Activated naive CD4-positive, alpha-beta T cell treated with anti-CD3 and anti-CD28 coated beads, Interleukin-2, amount 50 U/mL, for 72 hours (primary cell): Measurements from ENCODE around the gene SLC25A31. TPM values are rescaled to one million over a fixed set of nuclear protein-coding genes. Genes with fewer than 3 reads are reported as not detected.

Experiments
- ATAC-seq, 2 donors: fragments of 150-1000 bp; cut with Tn5 transposase; 2 replicates each; pipeline ENCODE4 v1.10.0; 2021; ENCODE audit warnings: mild to moderate bottlenecking in 2 of 2, moderate library complexity in 2 of 2
- DNase-seq, 2 donors: peaks; one replicate each; pipeline ENCODE4 v3.0.0; 2021 to 2022; ENCODE audit warnings: low spot score in 2 of 2
- H3K27ac Mint-ChIP-seq, 2 donors: one replicate each; pipeline ENCODE4 v1.8.0; 2022; ENCODE audit warnings: mild to moderate bottlenecking in 2 of 2, mixed read lengths in 2 of 2
- H3K36me3 Mint-ChIP-seq, 2 donors: one replicate each; pipeline ENCODE4 v1.8.0; 2022; ENCODE audit warnings: mixed read lengths in 2 of 2
- H3K9me3 Mint-ChIP-seq, 2 donors: one replicate each; pipeline ENCODE4 v1.8.0; 2022; ENCODE audit warnings: mixed read lengths in 2 of 2
- total RNA-seq, 2 donors: library from RNA; stranded (reverse); gene quantifications; one replicate each; pipeline ENCODE4 v1.2.3, GENCODE V29; 2022

SLC25A31 gene
- total RNA-seq, 2 donors from 2014 or later, result not detected

GRCh38 chr4:127799711-127800110 is 69.5 kb downstream of the SLC25A31 start:
- ATAC-seq (no peak), DNase-seq (no peak)
- H3K36me3 Mint-ChIP-seq, result no peaks in the 10 kb centered on the region
- peaks cover 0 to 3% of the 10 kb centered on the region in 2 donors for H3K9me3 Mint-ChIP-seq
- H3K27ac Mint-ChIP-seq, result no peak overlapping the region

- no peak for ATAC-seq
- Mint-ChIP-seq H3K36me3 (no peaks in the 10 kb centered on the region), H3K27ac (no peak overlapping the region), H3K9me3 (no peaks in the 10 kb centered on the region)
- DNase-seq, result no peak
These were observed 79.1 kb downstream of the SLC25A31 start for GRCh38 chr4:127809173-127809800.

DNA sequence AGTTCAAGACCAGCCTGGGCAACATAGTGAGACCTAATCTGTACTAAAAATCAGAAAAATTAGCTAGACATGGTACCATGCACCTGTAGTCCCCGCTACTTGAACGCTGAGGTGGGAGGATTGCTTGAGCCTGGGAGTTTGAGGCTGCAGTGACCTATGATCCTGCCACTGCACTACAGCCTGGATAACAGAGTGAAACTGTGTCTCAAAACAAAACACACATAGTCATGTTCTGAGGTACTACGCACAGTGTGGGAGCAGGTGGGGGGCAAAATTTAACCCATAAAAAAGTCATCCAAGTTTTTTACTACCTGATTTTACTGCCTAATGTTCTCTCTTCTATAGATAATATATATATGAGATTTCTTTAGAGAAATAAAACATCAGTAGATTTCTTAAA is 80.4 kb downstream of the SLC25A31 start:
- no peak for DNase-seq
- H3K27ac Mint-ChIP-seq, result no peak overlapping the region
- H3K9me3 Mint-ChIP-seq, result no peaks in the 10 kb centered on the region
- H3K36me3 Mint-ChIP-seq, result no peaks in the 10 kb centered on the region
- no peak for ATAC-seq

GRCh38 chr4:127822430-127822829 is 92.2 kb downstream of the SLC25A31 start:
- DNase-seq (no peak), ATAC-seq (no peak)
- no peaks in the 10 kb centered on the region for H3K36me3 Mint-ChIP-seq
- no peaks in the 10 kb centered on the region for H3K9me3 Mint-ChIP-seq
- no peak overlapping the region for H3K27ac Mint-ChIP-seq

Other genes with a start within 250 kb of the SLC25A31 start
- gene INTU, start 97.4 kb upstream of the SLC25A31 start, total RNA-seq, result under 1 TPM; 0.21 to 0.75 TPM
- 1 to 10 TPM; 1.2 to 3.2 TPM for gene HSPA4L, start 51.9 kb downstream of the SLC25A31 start, total RNA-seq
- gene PLK4, start 150.5 kb downstream of the SLC25A31 start, total RNA-seq, result 10 to 100 TPM; 50.5 to 76.4 TPM
- 10 to 100 TPM; 16.8 to 21.2 TPM for gene MFSD8, start 234.8 kb downstream of the SLC25A31 start, total RNA-seq
- gene ABHD18, start 235.0 kb downstream of the SLC25A31 start, total RNA-seq, result 10 to 100 TPM; 22.7 to 28.7 TPM